ENCODE measurements around the gene IGDCC3.

- TF ChIP-seq, protein P1, sequence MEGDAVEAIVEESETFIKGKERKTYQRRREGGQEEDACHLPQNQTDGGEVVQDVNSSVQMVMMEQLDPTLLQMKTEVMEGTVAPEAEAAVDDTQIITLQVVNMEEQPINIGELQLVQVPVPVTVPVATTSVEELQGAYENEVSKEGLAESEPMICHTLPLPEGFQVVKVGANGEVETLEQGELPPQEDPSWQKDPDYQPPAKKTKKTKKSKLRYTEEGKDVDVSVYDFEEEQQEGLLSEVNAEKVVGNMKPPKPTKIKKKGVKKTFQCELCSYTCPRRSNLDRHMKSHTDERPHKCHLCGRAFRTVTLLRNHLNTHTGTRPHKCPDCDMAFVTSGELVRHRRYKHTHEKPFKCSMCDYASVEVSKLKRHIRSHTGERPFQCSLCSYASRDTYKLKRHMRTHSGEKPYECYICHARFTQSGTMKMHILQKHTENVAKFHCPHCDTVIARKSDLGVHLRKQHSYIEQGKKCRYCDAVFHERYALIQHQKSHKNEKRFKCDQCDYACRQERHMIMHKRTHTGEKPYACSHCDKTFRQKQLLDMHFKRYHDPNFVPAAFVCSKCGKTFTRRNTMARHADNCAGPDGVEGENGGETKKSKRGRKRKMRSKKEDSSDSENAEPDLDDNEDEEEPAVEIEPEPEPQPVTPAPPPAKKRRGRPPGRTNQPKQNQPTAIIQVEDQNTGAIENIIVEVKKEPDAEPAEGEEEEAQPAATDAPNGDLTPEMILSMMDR (IDR thresholded peaks at IDR 0.05; ENCODE audit: insufficient read depth, low read length, poor library complexity, severe bottlenecking): no peak
- no peak for TF ChIP-seq EZH2phosphoT487 (conservative IDR thresholded peaks at IDR 0.05; ENCODE audit: low read length)
Observed at GRCh38 chr15:65383991-65384390, 6.2 kb upstream of the IGDCC3 start.
